Tibial artery (tissue), 4 donors: ENCODE results near the gene NOSIP.
A peak's percentile ranks its signal among the peaks of the same experiment; 100 is the strongest.
"Not testable (repeated sequence)": the region's sequence is repeated elsewhere in the genome, so short reads cannot be mapped to it uniquely, and the experiment has no call there.

ENCODE experiments used
- DNase-seq, 2 donors: peaks; one replicate each; pipeline ENCODE4 v3.0.0-alpha.2; 2019
- H3K27ac ChIP-seq, 2 donors: fragments of 200-600 bp; sonication (generic) in 1 of 2; 1 replicate in 1 of 2; 2 replicates in 1 of 2; pipeline ENCODE4 v1.5.1; 2018 to 2019; ENCODE audit warnings: mild to moderate bottlenecking in 1 of 2
- H3K27me3 ChIP-seq, 2 donors: fragments of 200-600 bp; sonication (generic) in 1 of 2; one replicate each; pipeline versions ENCODE4 v1.5.1 to v1.6.0; 2016 to 2019
- H3K36me3 ChIP-seq, 3 donors: fragments of 200-600 bp; sonication (generic) in 2 of 3; one replicate each; pipeline ENCODE4 v1.5.1; 2016 to 2019; ENCODE audit warnings: mild to moderate bottlenecking in 2 of 3
- H3K4me1 ChIP-seq, 4 donors: fragments of 200-600 bp; sonication (generic) in 2 of 4; 1 replicate in 3 of 4; 2 replicates in 1 of 4; pipeline ENCODE4 v1.5.1; 2016 to 2019
- H3K4me3 ChIP-seq, 2 donors: fragments of 200-600 bp; sonication (generic) in 1 of 2; 1 replicate in 1 of 2; 2 replicates in 1 of 2; pipeline ENCODE4 v1.5.1; 2018 to 2019; ENCODE audit warnings: mild to moderate bottlenecking in 2 of 2
- H3K9me3 ChIP-seq, 3 donors: fragments of 200-600 bp; sonication (generic) in 1 of 3; one replicate each; pipeline ENCODE4 v1.5.1; 2016 to 2019
- intact Hi-C: fragments of 100-400 bp; cut with DNase I; formaldehyde crosslinking; loops from one replicate; pipeline ENCODE4 v1.15.0; 2023; ENCODE audit warnings: low total_unique reads
- TF ChIP-seq, protein P1 (sequence below), 2 experiments: fragments of 200-600 bp in 1 of 2; fragments of 450-650 bp in 1 of 2; IDR thresholded peaks; one replicate each; pipeline ENCODE4 v1.5.1; 2017 to 2019; ENCODE audit warnings: antibody characterized with exemption in 2 of 2, mild to moderate bottlenecking in 1 of 2, moderate library complexity in 1 of 2

Gene NOSIP, protein sequence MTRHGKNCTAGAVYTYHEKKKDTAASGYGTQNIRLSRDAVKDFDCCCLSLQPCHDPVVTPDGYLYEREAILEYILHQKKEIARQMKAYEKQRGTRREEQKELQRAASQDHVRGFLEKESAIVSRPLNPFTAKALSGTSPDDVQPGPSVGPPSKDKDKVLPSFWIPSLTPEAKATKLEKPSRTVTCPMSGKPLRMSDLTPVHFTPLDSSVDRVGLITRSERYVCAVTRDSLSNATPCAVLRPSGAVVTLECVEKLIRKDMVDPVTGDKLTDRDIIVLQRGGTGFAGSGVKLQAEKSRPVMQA

GRCh38 chr19:49580264-49581006 is at the start of gene NOSIP:
TSS of gene NOSIP (minus strand) at chr19:49580556. CDS start at chr19:49560691, 19,865 bp downstream.
- peak within 1 kb of the TSS; percentile 58 to 66 for H3K4me3 ChIP-seq
- peak within 1 kb of the TSS; percentile 64 to 82 for H3K27ac ChIP-seq
- DNase-seq: peak; percentile 94 to 97
- no peaks in the 10 kb centered on the region for H3K27me3 ChIP-seq
- TF ChIP-seq, protein P1, sequence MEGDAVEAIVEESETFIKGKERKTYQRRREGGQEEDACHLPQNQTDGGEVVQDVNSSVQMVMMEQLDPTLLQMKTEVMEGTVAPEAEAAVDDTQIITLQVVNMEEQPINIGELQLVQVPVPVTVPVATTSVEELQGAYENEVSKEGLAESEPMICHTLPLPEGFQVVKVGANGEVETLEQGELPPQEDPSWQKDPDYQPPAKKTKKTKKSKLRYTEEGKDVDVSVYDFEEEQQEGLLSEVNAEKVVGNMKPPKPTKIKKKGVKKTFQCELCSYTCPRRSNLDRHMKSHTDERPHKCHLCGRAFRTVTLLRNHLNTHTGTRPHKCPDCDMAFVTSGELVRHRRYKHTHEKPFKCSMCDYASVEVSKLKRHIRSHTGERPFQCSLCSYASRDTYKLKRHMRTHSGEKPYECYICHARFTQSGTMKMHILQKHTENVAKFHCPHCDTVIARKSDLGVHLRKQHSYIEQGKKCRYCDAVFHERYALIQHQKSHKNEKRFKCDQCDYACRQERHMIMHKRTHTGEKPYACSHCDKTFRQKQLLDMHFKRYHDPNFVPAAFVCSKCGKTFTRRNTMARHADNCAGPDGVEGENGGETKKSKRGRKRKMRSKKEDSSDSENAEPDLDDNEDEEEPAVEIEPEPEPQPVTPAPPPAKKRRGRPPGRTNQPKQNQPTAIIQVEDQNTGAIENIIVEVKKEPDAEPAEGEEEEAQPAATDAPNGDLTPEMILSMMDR (IDR thresholded peaks at IDR 0.05): no peak
- no peaks in the 10 kb centered on the region for H3K9me3 ChIP-seq
- H3K36me3 ChIP-seq: peaks cover 3 to 11% (median 10%) of the 10 kb centered on the region in 3 donors
- peaks cover 0 to 24% (median 15%) of the 10 kb centered on the region in 4 donors for H3K4me1 ChIP-seq
- intact Hi-C loops: no loop called here

DNA sequence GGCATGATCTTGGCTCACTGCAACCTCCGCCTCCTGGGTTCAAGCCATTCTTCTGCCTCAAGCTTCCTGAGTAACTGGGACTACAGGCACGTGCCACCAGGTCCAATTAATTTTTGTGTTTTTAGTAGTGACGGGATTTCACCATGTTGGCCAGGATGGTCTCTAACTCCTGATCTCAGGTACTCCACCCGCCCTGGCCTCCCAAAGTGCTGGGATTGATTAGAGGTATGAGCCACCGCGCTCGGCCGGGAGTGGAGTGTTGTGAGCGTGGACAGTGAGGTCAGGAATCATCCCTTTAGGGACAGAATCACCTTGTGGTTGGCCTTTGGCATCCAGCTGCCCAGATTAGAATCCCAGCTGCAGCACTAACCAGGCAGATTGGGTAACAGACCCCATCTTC is 49.3 kb upstream of the NOSIP start:
- peak overlapping the region in 1 of 2 donors; percentile 18 for H3K27ac ChIP-seq
- no peak overlapping the region for H3K4me3 ChIP-seq
- intact Hi-C loops: no loop called here

DNA sequence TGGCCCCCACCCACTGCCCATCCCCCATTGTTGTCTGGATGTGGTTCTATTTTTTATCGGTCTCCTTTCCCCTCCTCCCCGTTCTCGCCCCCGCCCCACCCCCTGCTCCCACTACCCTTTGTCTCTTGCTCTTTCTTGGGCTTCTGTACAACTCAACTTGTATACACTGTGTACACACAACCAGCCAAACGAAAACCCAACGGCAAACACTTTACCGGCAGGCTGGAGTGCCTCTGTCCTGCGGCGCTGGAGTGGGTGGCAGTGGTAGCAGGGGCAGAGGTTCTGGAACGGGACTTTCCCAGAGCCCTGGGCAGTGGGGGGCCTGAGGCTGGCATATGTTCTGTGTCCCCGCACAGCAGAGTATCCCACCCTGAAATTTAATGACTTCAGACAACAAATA is 45.9 kb upstream of the NOSIP start:
- intact Hi-C loops: no loop called here
- DNase-seq: no peak
- Histone ChIP-seq H3K27me3 (no peaks in the 10 kb centered on the region), H3K9me3 (no peaks in the 10 kb centered on the region), H3K27ac (no peak overlapping the region), H3K4me3 (no peak overlapping the region), H3K36me3 (peaks cover 7 to 51% (median 35%) of the 10 kb centered on the region in 3 donors), H3K4me1 (peaks cover 0 to 16% (median 7%) of the 10 kb centered on the region in 4 donors)
- TF ChIP-seq, protein P1 (IDR thresholded peaks at IDR 0.05): no peak

More for the DNA sequence above, 49.3 kb upstream of the NOSIP start:
- H3K27me3 ChIP-seq: no peaks in the 10 kb centered on the region
- no peaks in the 10 kb centered on the region for H3K9me3 ChIP-seq
- TF ChIP-seq, protein P1 (IDR thresholded peaks at IDR 0.05): no peak
- H3K4me1 ChIP-seq: peaks cover 0 to 22% (median 9%) of the 10 kb centered on the region in 4 donors
- peaks cover 0 to 36% (median 27%) of the 10 kb centered on the region in 3 donors for H3K36me3 ChIP-seq
- DNase-seq: no peak

- intact Hi-C loops: no loop called here
- H3K36me3 ChIP-seq: peaks cover 11 to 61% (median 41%) of the 10 kb centered on the region in 3 donors
- H3K27ac ChIP-seq: no peak overlapping the region
- no peaks in the 10 kb centered on the region for H3K27me3 ChIP-seq
- DNase-seq: no peak
- no peaks in the 10 kb centered on the region for H3K9me3 ChIP-seq
- H3K4me3 ChIP-seq: no peak overlapping the region
- TF ChIP-seq, protein P1 (IDR thresholded peaks at IDR 0.05): no peak
- H3K4me1 ChIP-seq: peaks cover 0 to 6% (median 2%) of the 10 kb centered on the region in 4 donors
Observed at GRCh38 chr19:49624967-49625910, 44.9 kb upstream of the NOSIP start.

DNA sequence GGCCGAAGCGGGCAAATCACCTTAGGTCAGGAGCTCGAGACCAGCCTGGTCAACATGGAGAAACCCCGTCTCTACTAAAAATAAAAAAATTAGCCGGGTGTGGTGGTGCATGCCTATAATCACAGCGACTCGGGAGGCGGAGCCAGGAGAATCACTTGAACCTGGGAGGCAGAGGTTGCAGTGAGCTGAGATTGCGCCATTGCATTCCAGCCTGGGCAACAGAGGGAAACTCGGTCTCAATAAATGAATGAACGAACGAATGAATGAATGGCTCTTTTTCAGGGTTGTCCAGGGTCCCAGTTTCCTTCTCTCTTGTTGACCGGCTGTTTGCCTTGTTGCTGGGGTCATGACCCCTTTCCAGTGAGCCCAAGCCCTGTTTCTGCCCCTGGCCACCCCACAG is 37.5 kb upstream of the NOSIP start:
- H3K27ac ChIP-seq, H3K4me1 ChIP-seq, H3K4me3 ChIP-seq, intact Hi-C loops, H3K9me3 ChIP-seq, H3K27me3 ChIP-seq, DNase-seq: not testable (repeated sequence)
- H3K36me3 ChIP-seq: peaks cover 40 to 95% (median 67%) of the 10 kb centered on the region in 3 donors
